Colon (tissue), 2 donors: ENCODE measurements around the gene EPAS1.

Source experiments
- FAIRE-seq: peaks from 2 replicates; lab custom pipeline; 2012; peaks lifted over from hg19 to GRCh38; lab: Jason Lieb, UNC
- donor health status: control.
- donor health status: control.

EPAS1 gene

GRCh38 chr2:46325182-46325928 is 28.1 kb downstream of the EPAS1 start:
- no peak for FAIRE-seq

GRCh38 chr2:46326231-46326980 is 29.2 kb downstream of the EPAS1 start:
- no peak for FAIRE-seq

GRCh38 chr2:46327627-46328026 is 30.4 kb downstream of the EPAS1 start:
- FAIRE-seq: no peak

- no peak for FAIRE-seq
These were observed 31.1 kb downstream of the EPAS1 start for GRCh38 chr2:46328291-46328690.

- FAIRE-seq: no peak
These were observed 31.6 kb downstream of the EPAS1 start for GRCh38 chr2:46328829-46329228.

GRCh38 chr2:46329340-46329739 is 32.1 kb downstream of the EPAS1 start:
- FAIRE-seq: no peak

- FAIRE-seq: no peak
These were observed 32.9 kb downstream of the EPAS1 start for GRCh38 chr2:46329803-46330775.

- FAIRE-seq: no peak
These were observed 34.0 kb downstream of the EPAS1 start for GRCh38 chr2:46331109-46331766.

GRCh38 chr2:46332686-46333281 is 35.6 kb downstream of the EPAS1 start:
- FAIRE-seq: no peak

- FAIRE-seq: no peak
These were observed 36.7 kb downstream of the EPAS1 start for GRCh38 chr2:46333912-46334311.

GRCh38 chr2:46334389-46335271 is 37.4 kb downstream of the EPAS1 start:
- no peak for FAIRE-seq

- FAIRE-seq: no peak
These were observed 38.4 kb downstream of the EPAS1 start for GRCh38 chr2:46335391-46336282.

- FAIRE-seq: no peak
These were observed 39.2 kb downstream of the EPAS1 start for GRCh38 chr2:46336283-46336959.

- FAIRE-seq: no peak
These were observed 40.2 kb downstream of the EPAS1 start for GRCh38 chr2:46337208-46337994.

- FAIRE-seq: no peak
These were observed 41.5 kb downstream of the EPAS1 start for GRCh38 chr2:46338674-46339073.

- FAIRE-seq: no peak
These were observed 42.0 kb downstream of the EPAS1 start for GRCh38 chr2:46339200-46339599.

GRCh38 chr2:46339676-46340459 is 42.7 kb downstream of the EPAS1 start:
- no peak for FAIRE-seq
